H1 (cell line): ENCODE measurements around the gene CPLANE2. TPM values are rescaled to one million over a fixed set of nuclear protein-coding genes. Genes with fewer than 3 reads are reported as not detected.

Source experiments
- CTCF ChIA-PET: fragments of 300-600 bp; sonication (Branson Sonifier 250); formaldehyde crosslinking; loops from one replicate; lab custom pipeline; 2021; ENCODE audit not compliant: partially characterized antibody; lab: Charles Lee
- POLR2A ChIA-PET: fragments of 300-600 bp; sonication (Branson Sonifier 250); formaldehyde crosslinking; loops from one replicate; lab custom pipeline; 2021; ENCODE audit warnings: inconsistent platforms; ENCODE audit not compliant: partially characterized antibody; lab: Charles Lee
- DNase-seq, 2 experiments: peaks; one replicate each; pipeline versions ENCODE4 v3.0.0 to v3.0.0-alpha.2; 2010 to 2022; ENCODE audit warnings: low spot score in 2 of 2, low read depth in 1 of 2, mixed read lengths in 1 of 2
- FAIRE-seq: peaks from 2 replicates; lab custom pipeline; 2011; peaks lifted over from hg19 to GRCh38; lab: Jason Lieb, UNC
- H2AFZ ChIP-seq: 2 replicates; pipeline ENCODE4 v1.8.1; 2012; ENCODE audit warnings: low read length, inconsistent platforms
- H2AK5ac ChIP-seq: 2 replicates; pipeline ENCODE4 v1.6.1; 2013; ENCODE audit warnings: low read depth, low read length
- H2BK120ac ChIP-seq: replicated peaks from 2 replicates; pipeline ENCODE3; 2013; ENCODE audit warnings: low read depth, low read length, inconsistent platforms
- H2BK12ac ChIP-seq: 2 replicates; pipeline ENCODE4 v1.6.1; 2013; ENCODE audit warnings: low read depth, low read length
- H2BK15ac ChIP-seq: 2 replicates; pipeline ENCODE4 v1.6.1; 2013; ENCODE audit warnings: low read length
- H2BK20ac ChIP-seq: 2 replicates; pipeline ENCODE4 v1.6.1; 2013; ENCODE audit warnings: low read length
- H2BK5ac ChIP-seq: 2 replicates; pipeline ENCODE4 v1.6.1; 2013; ENCODE audit warnings: low read depth, low read length
- H3K14ac ChIP-seq: 2 replicates; pipeline ENCODE4 v1.6.1; 2013; ENCODE audit warnings: inconsistent platforms; ENCODE audit not compliant: insufficient read length
- H3K18ac ChIP-seq: 2 replicates; pipeline ENCODE4 v1.6.1; 2013; ENCODE audit warnings: low read length; ENCODE audit errors: extremely low read depth
- H3K23ac ChIP-seq: 2 replicates; pipeline ENCODE4 v1.6.1; 2013; ENCODE audit warnings: inconsistent platforms; ENCODE audit not compliant: insufficient read length
- H3K23me2 ChIP-seq: 2 replicates; pipeline ENCODE4 v1.6.1; 2013; ENCODE audit warnings: low read depth, low read length
- H3K27ac ChIP-seq: 2 replicates; pipeline ENCODE4 v1.6.1; 2011; ENCODE audit warnings: low read depth, low read length, inconsistent platforms
- H3K27me3 ChIP-seq, 4 experiments: replicated peaks in 1 of 4; 1 replicate in 1 of 4; 2 replicates in 3 of 4; pipeline versions ENCODE4 v1.6.1 to v1.8.1; 2011 to 2013; ENCODE audit warnings: low read length in 3 of 4, mild to moderate bottlenecking in 3 of 4, inconsistent platforms in 2 of 4, mixed read lengths in 2 of 4, moderate library complexity in 1 of 4; ENCODE audit not compliant: control insufficient read depth in 3 of 4, insufficient read depth in 3 of 4; ENCODE audit errors: extremely low read depth in 1 of 4
- H3K36me3 ChIP-seq, 4 experiments: 2 replicates each; pipeline versions ENCODE4 v1.6.1 to v1.8.1; 2011 to 2013; ENCODE audit warnings: mild to moderate bottlenecking in 4 of 4, low read length in 3 of 4, moderate library complexity in 2 of 4, control low read depth in 1 of 4, inconsistent platforms in 1 of 4; ENCODE audit not compliant: insufficient read depth in 4 of 4, control insufficient read depth in 2 of 4
- H3K4ac ChIP-seq: replicated peaks from 2 replicates; pipeline ENCODE3; 2013; ENCODE audit warnings: low read length, low read depth, mixed read lengths, inconsistent platforms; ENCODE audit not compliant: insufficient read length
- H3K4me1 ChIP-seq, 4 experiments: replicated peaks in 1 of 4; 1 replicate in 1 of 4; 2 replicates in 3 of 4; pipeline versions ENCODE4 v1.6.1 to v1.8.1; 2011 to 2013; ENCODE audit warnings: low read length in 3 of 4, inconsistent platforms in 2 of 4, mixed read lengths in 1 of 4; ENCODE audit not compliant: insufficient read depth in 4 of 4, control insufficient read depth in 3 of 4
- H3K4me2 ChIP-seq, 2 experiments: 2 replicates each; pipeline versions ENCODE4 v1.6.1 to v1.8.1; 2011 to 2013; ENCODE audit warnings: low read depth in 2 of 2, low read length in 2 of 2, control low read depth in 1 of 2, inconsistent platforms in 1 of 2, mild to moderate bottlenecking in 1 of 2; ENCODE audit not compliant: insufficient read depth in 1 of 2
- H3K4me3 ChIP-seq, 4 experiments: fragments of 200-600, 300-600 bp in 1 of 4; sonication (generic), shearing (Covaris generic), sonication (Bioruptor Twin) in 1 of 4; 2 replicates each; pipeline versions ENCODE4 v1.5.1 to v1.8.1; 2011 to 2016; ENCODE audit warnings: low read length in 4 of 4, low read depth in 3 of 4, control low read depth in 2 of 4, inconsistent platforms in 2 of 4, mild to moderate bottlenecking in 2 of 4, mixed read lengths in 1 of 4, moderate library complexity in 1 of 4; ENCODE audit not compliant: insufficient read depth in 2 of 4; ENCODE audit errors: extremely low read depth in 1 of 4
- H3K56ac ChIP-seq: replicated peaks from 2 replicates; pipeline ENCODE3; 2013; ENCODE audit warnings: low read depth, mild to moderate bottlenecking, mixed read lengths, low read length, inconsistent platforms; ENCODE audit not compliant: insufficient read length
- H3K79me1 ChIP-seq: 2 replicates; pipeline ENCODE4 v1.6.1; 2013; ENCODE audit warnings: low read depth, low read length, control low read depth
- H3K79me2 ChIP-seq, 2 experiments: 2 replicates each; pipeline versions ENCODE4 v1.6.1 to v1.8.1; 2012 to 2013; ENCODE audit warnings: low read length in 2 of 2, mild to moderate bottlenecking in 2 of 2, inconsistent platforms in 1 of 2; ENCODE audit not compliant: insufficient read depth in 2 of 2, control insufficient read depth in 1 of 2
- H3K9ac ChIP-seq, 4 experiments: replicated peaks in 1 of 4; 1 replicate in 1 of 4; 2 replicates in 3 of 4; pipeline versions ENCODE4 v1.6.1 to v1.8.1; 2011 to 2013; ENCODE audit warnings: low read depth in 3 of 4, low read length in 3 of 4, control low read depth in 2 of 4, mild to moderate bottlenecking in 2 of 4, moderate library complexity in 2 of 4, inconsistent platforms in 1 of 4; ENCODE audit errors: extremely low read depth in 1 of 4
- H3K9me3 ChIP-seq, 2 experiments: 2 replicates each; pipeline versions ENCODE4 v1.6.1 to v1.8.1; 2012 to 2013; ENCODE audit warnings: mild to moderate bottlenecking in 2 of 2, moderate library complexity in 2 of 2, control low read depth in 1 of 2, inconsistent platforms in 1 of 2, low read depth in 1 of 2, low read length in 1 of 2, mixed read lengths in 1 of 2; ENCODE audit not compliant: insufficient read depth in 2 of 2
- H4K20me1 ChIP-seq, 2 experiments: replicated peaks in 1 of 2; 2 replicates each; pipeline versions ENCODE3 to v1.8.1; 2011 to 2013; ENCODE audit warnings: inconsistent platforms in 2 of 2, low read length in 2 of 2, mild to moderate bottlenecking in 1 of 2; ENCODE audit not compliant: insufficient read depth in 2 of 2, control insufficient read depth in 1 of 2
- H4K5ac ChIP-seq: 2 replicates; pipeline ENCODE4 v1.6.1; 2013; ENCODE audit warnings: low read length, low read depth, mixed read lengths, inconsistent platforms; ENCODE audit not compliant: insufficient read length
- H4K8ac ChIP-seq: 2 replicates; pipeline ENCODE4 v1.8.0; 2013; ENCODE audit warnings: mild to moderate bottlenecking, moderate library complexity, low read length, inconsistent platforms; ENCODE audit not compliant: insufficient read depth; ENCODE audit errors: extremely low read depth
- H4K91ac ChIP-seq: replicated peaks from 2 replicates; pipeline ENCODE3; 2013; ENCODE audit warnings: low read length, mixed read lengths, inconsistent platforms; ENCODE audit not compliant: insufficient read length
- CHD1 ChIP-seq: IDR thresholded peaks from 2 replicates; pipeline ENCODE4 v1.6.1; 2012; ENCODE audit warnings: low read depth, low read length, improper control_type of control experiment
- EGR1 ChIP-seq: IDR thresholded peaks from 2 replicates; pipeline ENCODE4 v1.6.1; 2011; ENCODE audit warnings: low read depth, low read length, borderline replicate concordance
- FOSL1 ChIP-seq: IDR thresholded peaks from 2 replicates; pipeline ENCODE4 v1.6.1; 2011; ENCODE audit warnings: mild to moderate bottlenecking, low read depth, low read length, moderate library complexity; ENCODE audit not compliant: insufficient read depth
- GTF2F1 ChIP-seq: IDR thresholded peaks from 2 replicates; pipeline ENCODE4 v1.6.1; 2012; ENCODE audit warnings: low read depth, low read length, improper control_type of control experiment, borderline replicate concordance
- KDM5A ChIP-seq: fragments of 200-600 bp; IDR thresholded peaks from 2 replicates; pipeline ENCODE4 v1.7.1; 2012; ENCODE audit warnings: mild to moderate bottlenecking, low read length, inconsistent platforms, mixed read lengths
- MAFK ChIP-seq: IDR thresholded peaks from 2 replicates; pipeline ENCODE4 v1.6.1; 2012; ENCODE audit warnings: low read depth, mild to moderate bottlenecking, improper control_type of control experiment, low read length
- POU5F1 ChIP-seq: IDR thresholded peaks from 2 replicates; pipeline ENCODE4 v1.6.1; 2011; ENCODE audit warnings: low read depth, mild to moderate bottlenecking, low read length, moderate library complexity
- RBBP5 ChIP-seq: IDR thresholded peaks from 2 replicates; pipeline ENCODE4 v1.7.1; 2012; ENCODE audit warnings: low read depth, mild to moderate bottlenecking, inconsistent platforms, low read length, moderate library complexity, borderline replicate concordance
- SP4 ChIP-seq: IDR thresholded peaks from 2 replicates; pipeline ENCODE4 v1.6.1; 2012; ENCODE audit warnings: low read length, inconsistent platforms
- whole genome bisulfite sequencing, 2 experiments: shearing (Covaris generic) in 1 of 2; methylation state at CpG; one replicate each; pipeline versions ENCODE4 v1.1.6 to v1.1.7; 2013 to 2015; ENCODE audit warnings: low lambda C conversion rate in 2 of 2, mixed read lengths in 2 of 2, inconsistent platforms in 1 of 2, low coverage in 1 of 2, missing lambda C conversion rate in 1 of 2; ENCODE audit not compliant: insufficient replicate concordance in 2 of 2, insufficient coverage in 1 of 2, insufficient read length in 1 of 2; ENCODE audit errors: extremely low coverage in 1 of 2, missing lambda C conversion rate in 1 of 2; 5-methylcytosine and 5-hydroxymethylcytosine counted together
- polyA plus RNA-seq, 7 experiments: library from polyadenylated mRNA; depleted of rRNA in 3 of 7; stranded (reverse) in 5 of 7; unstranded in 2 of 7; fragments of >200 nt in 5 of 7; fragments of 200-250 nt in 2 of 7; gene quantifications; 1 replicate in 5 of 7; 2 replicates in 1 of 7; 4 replicates in 1 of 7; pipeline versions ENCODE4 v1.2.1 to v1.2.3, GENCODE V29; 2011 to 2013; ENCODE audit warnings: missing spikeins in 2 of 7, mixed read lengths in 2 of 7
- total RNA-seq: library from RNA; stranded (reverse); fragmentation: NEBNext Ultra II Directional; extraction: Animal tissue kit (Norgen Biotek cat#: 25700); gene quantifications from 2 replicates; pipeline ENCODE4 v1.2.1, GENCODE V29; 2021
- TF ChIP-seq, protein P1 (sequence below): IDR thresholded peaks from 2 replicates; pipeline ENCODE4 v1.6.1; 2011; ENCODE audit warnings: low read depth, mild to moderate bottlenecking, low read length; ENCODE audit not compliant: insufficient read depth

CPLANE2 gene
- total and polyA plus RNA-seq, 2 of the 8 experiments (the other 6 are each of a cell fraction or from before 2014, with no cell fraction given) = 2.3 to 2.5 TPM

GRCh38 chr1:16199157-16199501, 37.9 kb downstream of the CPLANE2 start:
- DNase-seq (no peak), FAIRE-seq (no peak)
- no peak overlapping the region for H2BK12ac ChIP-seq
- no peak overlapping the region for H2BK20ac ChIP-seq
- H3K4me2 ChIP-seq = no peak overlapping the region
- H3K9ac ChIP-seq = no peak overlapping the region
- H3K9me3 ChIP-seq = no peaks in the 10 kb centered on the region
- ChIA-PET POLR2A (interaction anchor here (0.6 to 2.0 kb wide), 6 partner anchors 10 to 108 kb away, joined by 3 to 10 read pairs (median 3); no protein-coding TSS in a partner anchor), CTCF (interaction anchor here (0.6 to 7.6 kb wide), 7 partner anchors 9 to 117 kb away, joined by 3 to 45 read pairs (median 5); partner anchors contain the start of gene ARHGEF19)
- no peak overlapping the region for H3K18ac ChIP-seq
- no peak overlapping the region for H3K4me3 ChIP-seq
- no peaks in the 10 kb centered on the region for H3K23me2 ChIP-seq
- no peak overlapping the region for H2BK120ac ChIP-seq
- H3K56ac ChIP-seq = no peak overlapping the region
- H3K79me2 ChIP-seq = no peaks in the 10 kb centered on the region
- no peak overlapping the region for H2BK5ac ChIP-seq
- no peak for TF ChIP-seq POU5F1
- TF ChIP-seq GTF2F1 = no peak
- TF ChIP-seq MAFK = no peak
- TF ChIP-seq, protein P1, sequence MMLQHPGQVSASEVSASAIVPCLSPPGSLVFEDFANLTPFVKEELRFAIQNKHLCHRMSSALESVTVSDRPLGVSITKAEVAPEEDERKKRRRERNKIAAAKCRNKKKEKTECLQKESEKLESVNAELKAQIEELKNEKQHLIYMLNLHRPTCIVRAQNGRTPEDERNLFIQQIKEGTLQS = no peak
- no peak for TF ChIP-seq FOSL1
- TF ChIP-seq EGR1 = no peak
- TF ChIP-seq KDM5A = no peak
- no peak for TF ChIP-seq SP4
- TF ChIP-seq CHD1 = no peak
- TF ChIP-seq RBBP5 = no peak
- H2BK15ac ChIP-seq = no peak overlapping the region
- H2AK5ac ChIP-seq = no peak overlapping the region
- no peak overlapping the region for H4K91ac ChIP-seq
- peaks cover under 1% of the 10 kb centered on the region; the same call in 1 of the 2 replicates for H3K79me1 ChIP-seq
- H3K4me1 ChIP-seq = no peaks in the 10 kb centered on the region
- WGBS, 2 experiments = 83% methylated on average over 1 of the region's 1 CpG; no CpG with 5 or more reads in 1 of the 2 experiments
- peaks cover 0 to 3% of the 10 kb centered on the region in 2 experiments for H4K20me1 ChIP-seq
- H4K5ac ChIP-seq = no peak overlapping the region
- no peak overlapping the region for H3K23ac ChIP-seq
- no peak overlapping the region for H3K27ac ChIP-seq
- peaks cover 8 to 31% (median 22%) of the 10 kb centered on the region in 4 experiments; a peak in 7 of 8 replicates for H3K36me3 ChIP-seq
- no peak overlapping the region for H3K4ac ChIP-seq
- H4K8ac ChIP-seq = no peak overlapping the region
- no peak overlapping the region for H3K14ac ChIP-seq
- H2AFZ ChIP-seq = no peak overlapping the region
- H3K27me3 ChIP-seq = no peaks in the 10 kb centered on the region
